BJ (cell line): Measurements from ENCODE around the gene CRTC1. TPM values are rescaled to one million over a fixed set of nuclear protein-coding genes. Genes with fewer than 3 reads are reported as not detected.

ENCODE experiments used
- CTCF ChIA-PET: fragments of 350-600 bp; formaldehyde crosslinking; extraction: SDS; loops from one replicate; lab custom pipeline; 2021; ENCODE audit warnings: antibody characterized with exemption, inconsistent platforms; lab: Yijun Ruan, JAX
- POLR2A ChIA-PET: fragments of 300-600 bp; sonication (Branson Sonifier 250); formaldehyde crosslinking; extraction: SDS; loops from one replicate; lab custom pipeline; 2021; ENCODE audit warnings: antibody characterized with exemption; lab: Charles Lee
- DNase-seq: peaks from one replicate; pipeline ENCODE4 v3.0.0-alpha.2; 2011; ENCODE audit warnings: low read depth
- H3K27me3 ChIP-seq: 2 replicates; pipeline ENCODE4 v1.6.0; 2011; ENCODE audit warnings: low read length; ENCODE audit not compliant: control insufficient read depth, insufficient read depth
- H3K36me3 ChIP-seq: 2 replicates; pipeline ENCODE4 v1.5.1; 2011; ENCODE audit warnings: low read length; ENCODE audit not compliant: control insufficient read depth, insufficient read depth
- H3K4me3 ChIP-seq: 2 replicates; pipeline ENCODE4 v1.5.1; 2011; ENCODE audit warnings: low read depth, mild to moderate bottlenecking, control low read depth, low read length
- polyA plus RNA-seq: library from polyadenylated mRNA; depleted of rRNA; stranded (reverse); fragments of >200 nt; gene quantifications from 2 replicates; pipeline ENCODE4 v1.2.3, GENCODE V29; 2011
- TF ChIP-seq, protein P1 (sequence below): IDR thresholded peaks from 2 replicates; pipeline ENCODE4 v1.5.1; 2011; ENCODE audit warnings: low read depth, mild to moderate bottlenecking, control low read depth, inconsistent platforms, low read length, moderate library complexity; ENCODE audit not compliant: insufficient read depth

The CRTC1 gene
- polyA plus RNA-seq, 1 experiment: 1.5 TPM

DNA sequence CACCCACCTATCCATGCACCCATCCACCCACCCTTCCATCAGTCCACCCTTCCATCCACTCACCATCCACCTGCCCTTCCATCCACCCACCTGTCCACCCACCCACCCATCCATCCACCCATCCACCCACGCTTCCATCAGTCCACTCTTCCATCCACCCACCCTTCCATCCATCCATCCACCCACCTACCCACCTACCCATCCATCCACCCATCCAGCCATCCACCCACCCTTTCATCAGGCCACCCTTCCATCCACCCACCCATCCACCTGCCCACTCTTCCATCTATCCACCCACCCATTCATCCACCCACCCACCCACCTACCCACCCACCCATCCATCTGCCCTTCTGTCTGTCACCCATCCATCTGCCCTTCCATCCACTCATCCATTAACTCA is 29.6 kb upstream of the CRTC1 start:
- ChIA-PET POLR2A (no interaction called here), CTCF (no interaction called here)
- DNase-seq: no peak

DNA sequence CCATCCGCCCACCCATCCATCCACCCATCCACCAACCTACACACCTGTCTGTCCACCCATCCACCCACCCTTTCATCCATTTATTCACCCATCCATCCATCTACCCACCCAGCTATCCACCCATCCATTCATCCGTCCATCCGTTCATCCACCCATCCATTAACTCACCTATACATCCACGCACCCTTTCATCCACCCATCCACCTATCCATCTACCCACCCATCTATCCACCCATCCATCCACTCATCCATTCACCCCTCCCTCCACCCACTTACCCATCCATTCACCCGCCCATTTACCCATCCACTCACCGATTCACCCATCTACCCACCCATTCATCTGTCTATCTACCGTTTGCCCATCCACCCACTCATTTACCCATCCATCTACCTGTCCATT is 29.0 kb upstream of the CRTC1 start:
- no peaks in the 10 kb centered on the region; the same call in 1 of the 2 replicates for H3K36me3 ChIP-seq
- TF ChIP-seq, protein P1, sequence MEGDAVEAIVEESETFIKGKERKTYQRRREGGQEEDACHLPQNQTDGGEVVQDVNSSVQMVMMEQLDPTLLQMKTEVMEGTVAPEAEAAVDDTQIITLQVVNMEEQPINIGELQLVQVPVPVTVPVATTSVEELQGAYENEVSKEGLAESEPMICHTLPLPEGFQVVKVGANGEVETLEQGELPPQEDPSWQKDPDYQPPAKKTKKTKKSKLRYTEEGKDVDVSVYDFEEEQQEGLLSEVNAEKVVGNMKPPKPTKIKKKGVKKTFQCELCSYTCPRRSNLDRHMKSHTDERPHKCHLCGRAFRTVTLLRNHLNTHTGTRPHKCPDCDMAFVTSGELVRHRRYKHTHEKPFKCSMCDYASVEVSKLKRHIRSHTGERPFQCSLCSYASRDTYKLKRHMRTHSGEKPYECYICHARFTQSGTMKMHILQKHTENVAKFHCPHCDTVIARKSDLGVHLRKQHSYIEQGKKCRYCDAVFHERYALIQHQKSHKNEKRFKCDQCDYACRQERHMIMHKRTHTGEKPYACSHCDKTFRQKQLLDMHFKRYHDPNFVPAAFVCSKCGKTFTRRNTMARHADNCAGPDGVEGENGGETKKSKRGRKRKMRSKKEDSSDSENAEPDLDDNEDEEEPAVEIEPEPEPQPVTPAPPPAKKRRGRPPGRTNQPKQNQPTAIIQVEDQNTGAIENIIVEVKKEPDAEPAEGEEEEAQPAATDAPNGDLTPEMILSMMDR: no peak
- POLR2A ChIA-PET: no interaction called here
- no peak for DNase-seq
- no peaks in the 10 kb centered on the region; the same call in 1 of the 2 replicates for H3K27me3 ChIP-seq
- no peak overlapping the region for H3K4me3 ChIP-seq
- CTCF ChIA-PET: no interaction called here

More for the DNA sequence above, 29.6 kb upstream of the CRTC1 start:
- Histone ChIP-seq H3K36me3 (no peaks in the 10 kb centered on the region; the same call in 1 of the 2 replicates), H3K27me3 (no peaks in the 10 kb centered on the region; the same call in 1 of the 2 replicates), H3K4me3 (no peak overlapping the region)
- TF ChIP-seq, protein P1: no peak

DNA sequence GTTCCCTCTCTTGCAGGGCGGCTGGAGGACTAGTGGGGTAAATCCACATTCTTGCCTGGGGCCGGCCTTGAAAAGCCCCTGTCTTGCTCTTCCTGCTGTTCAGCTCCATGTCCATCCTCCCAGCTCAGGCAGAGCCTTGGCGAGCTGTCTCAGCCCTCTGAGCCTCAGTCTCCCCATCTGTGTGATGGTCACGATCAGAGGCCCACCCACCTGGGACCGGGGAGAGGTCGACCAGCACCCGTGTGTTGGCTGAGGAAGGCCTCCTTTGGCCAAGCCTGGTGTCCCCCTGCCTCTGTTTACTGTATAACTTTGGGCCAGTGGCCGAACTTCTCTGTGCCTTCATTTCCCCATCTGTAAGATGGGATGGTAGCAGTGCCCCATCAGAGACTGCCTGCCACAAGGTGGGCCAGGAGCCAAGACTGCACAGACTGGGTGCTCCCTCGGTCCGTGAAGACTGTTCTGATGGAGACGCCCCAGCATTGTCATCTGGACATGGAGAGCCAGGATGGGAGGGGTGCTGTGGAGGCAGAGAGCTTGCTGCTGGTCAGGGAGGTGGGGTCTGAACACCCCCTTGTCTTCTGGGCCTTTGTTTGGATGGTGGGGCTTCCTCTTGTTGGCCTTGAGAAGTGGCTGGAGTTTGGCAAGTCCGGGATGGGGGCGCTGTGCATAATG is 28.2 kb upstream of the CRTC1 start:
- Histone ChIP-seq H3K36me3 (no peaks in the 10 kb centered on the region; the same call in 1 of the 2 replicates), H3K4me3 (no peak overlapping the region), H3K27me3 (no peaks in the 10 kb centered on the region; the same call in 1 of the 2 replicates)
- ChIA-PET POLR2A (no interaction called here), CTCF (no interaction called here)
- TF ChIP-seq, protein P1: no peak
- no peak for DNase-seq

DNA sequence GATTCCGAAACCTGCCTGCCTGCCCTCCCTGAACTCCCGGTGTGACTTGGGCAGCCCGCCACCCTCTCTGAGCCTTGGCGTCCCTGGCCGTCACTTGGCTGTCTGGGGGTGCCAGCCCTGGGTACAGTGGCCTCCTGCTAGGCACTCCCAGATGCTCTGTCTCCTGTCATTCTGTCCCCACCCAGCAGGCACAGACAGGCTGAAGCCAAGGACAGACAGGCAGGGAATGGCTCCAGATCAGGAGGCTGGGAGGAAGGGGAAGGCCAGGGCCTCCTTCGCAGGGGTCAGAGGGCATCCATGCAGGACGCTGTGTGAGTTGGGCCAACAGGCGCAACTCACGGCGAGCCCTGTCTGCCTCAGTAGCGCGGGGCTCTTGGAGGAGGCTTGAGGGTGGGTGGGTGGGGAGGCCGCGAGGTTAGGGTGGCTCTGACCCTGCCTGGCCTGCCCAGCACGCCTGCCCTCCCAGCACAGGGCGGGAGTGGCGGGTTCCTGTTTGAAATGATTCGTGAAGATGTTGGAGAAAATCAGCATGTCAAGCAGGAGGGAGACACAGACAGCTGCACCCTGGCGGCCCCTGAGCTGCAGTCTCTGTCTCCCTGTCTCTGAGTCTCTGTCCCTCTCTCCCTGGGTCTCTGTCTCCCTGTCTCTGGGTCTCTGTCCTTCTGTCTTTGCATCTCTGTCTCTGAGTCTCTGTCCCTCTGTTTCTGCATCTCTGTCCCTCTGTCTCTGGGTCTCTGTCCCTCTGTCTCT is 27.0 kb upstream of the CRTC1 start:
- POLR2A ChIA-PET: no interaction called here

More for the DNA sequence above, 27.0 kb upstream of the CRTC1 start:
- H3K36me3 ChIP-seq: no peaks in the 10 kb centered on the region; the same call in 1 of the 2 replicates
- no peak overlapping the region for H3K4me3 ChIP-seq
- no peaks in the 10 kb centered on the region; the same call in 1 of the 2 replicates for H3K27me3 ChIP-seq
- DNase-seq: no peak
- TF ChIP-seq, protein P1: no peak
- CTCF ChIA-PET: no interaction called here
